NCI-H1048 (cell line): Measurements from ENCODE around the gene PCLO.
"Not testable (repeated sequence)": the region's sequence is repeated elsewhere in the genome, so short reads cannot be mapped to it uniquely, and the experiment has no call there.

ENCODE experiments used
- DNase-seq: peaks from one replicate; lab custom pipeline; 2025; lab: John Stamatoyannopoulos, UW

Gene PCLO

GRCh38 chr7:83053965-83054364, 108.7 kb downstream of the PCLO start:
- no peak for DNase-seq

GRCh38 chr7:83040484-83040883, 122.2 kb downstream of the PCLO start:
- no peak for DNase-seq

DNA sequence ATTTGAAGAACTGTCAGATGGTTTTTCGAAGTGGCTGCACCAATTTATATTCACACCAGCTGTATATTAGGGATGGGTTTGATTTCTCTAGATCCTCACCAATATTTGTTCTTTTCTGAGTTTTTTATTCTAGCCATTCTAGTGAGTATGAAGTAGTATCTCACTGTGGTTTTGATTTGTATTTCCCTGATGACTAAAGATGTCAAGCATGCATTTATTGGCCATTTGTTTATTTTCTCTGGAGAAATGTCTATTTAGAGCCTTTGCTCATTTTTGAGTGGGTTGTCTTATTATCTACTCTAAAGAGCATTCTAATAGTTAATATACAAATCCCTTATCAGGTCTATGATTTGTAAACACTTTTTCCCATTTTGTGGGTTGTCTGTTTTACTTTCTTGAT, 123.9 kb downstream of the PCLO start:
- DNase-seq, result no peak

DNA sequence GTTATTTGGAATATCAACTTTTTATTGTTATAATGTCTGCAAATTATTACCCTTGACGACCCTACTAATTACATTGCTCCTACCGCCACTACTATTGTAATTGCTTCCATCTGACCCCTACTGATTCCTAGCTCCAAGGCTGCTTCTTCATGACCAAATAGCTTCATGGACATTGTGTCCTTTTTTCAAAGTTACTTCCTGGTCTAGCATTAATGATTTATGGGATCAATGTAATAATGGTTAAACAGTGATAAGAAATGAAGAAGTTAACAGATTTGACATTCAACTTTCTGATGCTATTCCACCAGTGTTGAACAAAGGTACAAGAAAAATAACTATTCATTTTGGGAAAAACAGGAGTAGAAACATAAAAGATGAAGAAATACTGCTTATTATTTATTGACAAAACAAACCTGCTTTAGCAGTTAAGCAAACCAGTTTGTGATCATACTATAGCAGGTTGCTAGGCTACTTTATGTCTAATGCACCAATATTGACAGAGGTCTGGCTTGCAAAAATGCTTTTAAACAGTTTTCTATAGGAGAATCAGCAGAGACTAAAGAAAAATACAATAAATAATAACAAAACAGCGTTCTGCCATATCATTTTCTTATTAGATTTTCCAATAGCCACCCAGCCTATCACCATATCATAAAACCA, 125.8 kb downstream of the PCLO start:
- DNase-seq, result no peak

GRCh38 chr7:83036130-83036529, 126.6 kb downstream of the PCLO start:
- DNase-seq, result no peak

GRCh38 chr7:83032195-83032594, 130.5 kb downstream of the PCLO start:
- no peak for DNase-seq

DNA sequence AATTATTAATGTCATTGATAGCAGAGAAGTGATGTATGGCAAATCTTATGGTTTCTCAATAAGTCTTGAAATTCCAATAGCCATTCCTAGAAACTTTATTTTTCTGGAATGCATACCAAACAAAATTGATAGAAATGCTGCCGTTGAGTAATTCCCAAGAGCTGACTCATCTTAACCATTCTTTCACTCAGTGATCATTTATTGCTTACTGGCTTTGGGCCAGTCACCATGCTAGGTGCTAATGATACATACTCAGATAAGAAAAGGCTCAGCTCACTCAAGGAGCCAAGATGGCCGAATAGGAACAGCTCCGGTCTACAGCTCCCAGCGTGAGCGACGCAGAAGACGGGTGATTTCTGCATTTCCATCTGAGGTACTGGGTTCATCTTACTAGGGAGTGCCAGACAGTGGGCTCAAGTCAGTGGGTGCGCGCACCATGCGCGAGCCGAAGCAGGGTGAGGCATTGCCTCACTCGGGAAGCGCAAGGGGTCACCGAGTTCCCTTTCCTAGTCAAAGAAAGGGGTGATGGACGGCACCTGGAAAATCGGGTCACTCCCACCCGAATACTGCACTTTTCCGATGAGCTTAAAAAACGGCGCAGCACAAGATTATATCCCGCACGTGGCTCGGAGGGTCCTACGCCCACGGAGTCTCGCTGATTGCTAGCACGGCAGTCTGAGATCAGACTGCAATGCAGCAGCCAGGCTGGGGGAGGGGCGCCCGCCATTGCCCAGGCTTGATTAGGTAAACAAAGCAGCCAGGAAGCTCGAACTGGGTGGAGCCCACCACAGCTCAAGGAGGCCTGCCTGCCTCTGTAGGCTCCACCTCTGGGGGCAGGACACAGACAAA, 138.6 kb downstream of the PCLO start:
- not testable (repeated sequence) for DNase-seq

- no peak for DNase-seq
Measured at GRCh38 chr7:83021032-83021431, 141.7 kb downstream of the PCLO start.

DNA sequence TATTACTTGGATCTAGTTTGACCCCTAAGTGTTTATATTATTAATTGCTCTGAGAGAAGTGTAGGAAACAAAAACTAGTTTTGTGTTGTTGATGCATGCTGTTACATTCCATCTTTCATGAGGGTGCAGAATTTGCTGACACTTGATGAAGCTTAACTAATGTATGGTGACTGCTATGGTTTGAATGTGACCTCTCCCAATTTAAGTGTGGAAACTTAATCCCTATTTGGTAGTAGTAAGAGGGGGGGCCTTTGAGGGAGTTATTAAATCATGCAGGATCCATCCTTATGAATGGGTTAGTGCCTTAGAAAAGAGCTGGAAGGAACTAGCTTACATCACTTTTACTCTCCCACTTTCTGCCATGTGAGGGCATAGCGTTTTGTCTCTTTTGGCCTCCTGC, 142.5 kb downstream of the PCLO start:
- DNase-seq, result no peak

GRCh38 chr7:83015916-83016315, 146.8 kb downstream of the PCLO start:
- DNase-seq, result no peak

DNA sequence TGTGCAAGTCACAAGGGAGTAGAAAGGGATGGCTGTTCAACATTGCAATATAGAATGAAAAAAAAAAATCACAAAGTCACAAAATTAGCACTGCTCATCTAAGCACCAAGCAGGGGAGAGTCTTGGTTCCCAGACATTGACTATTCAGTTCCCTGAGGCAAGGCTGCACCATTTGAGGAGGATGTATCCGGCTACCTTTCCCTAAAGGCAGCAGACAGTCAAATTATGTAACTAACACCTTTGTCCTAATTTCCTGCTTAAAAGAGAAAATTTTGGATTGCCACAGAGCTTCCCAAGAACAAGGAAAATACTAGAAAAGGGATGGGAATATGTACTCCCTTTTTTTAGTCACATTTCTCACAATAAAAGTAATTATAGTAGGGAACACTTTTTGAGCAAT, 148.1 kb downstream of the PCLO start:
- DNase-seq, result no peak

DNA sequence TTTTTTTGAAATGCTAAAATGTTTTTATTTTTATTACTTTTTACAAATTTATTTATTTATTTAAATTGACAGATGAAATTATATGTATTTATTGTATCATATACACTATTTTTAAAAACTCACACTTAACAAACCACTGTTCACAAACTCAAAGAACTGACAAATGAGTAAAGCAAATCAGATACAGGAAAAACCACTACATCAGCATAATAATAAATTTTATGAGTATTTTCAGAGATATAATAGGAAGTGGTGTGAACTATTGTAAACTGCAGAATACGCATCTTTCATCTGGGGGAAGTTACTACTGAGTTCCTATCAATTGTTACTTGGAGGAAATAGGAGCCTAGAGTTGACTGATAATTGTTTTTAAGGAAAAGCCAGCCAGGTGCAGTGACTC, 150.7 kb downstream of the PCLO start:
- DNase-seq, result no peak

GRCh38 chr7:83005410-83005809, 157.3 kb downstream of the PCLO start:
- DNase-seq, result no peak

DNA sequence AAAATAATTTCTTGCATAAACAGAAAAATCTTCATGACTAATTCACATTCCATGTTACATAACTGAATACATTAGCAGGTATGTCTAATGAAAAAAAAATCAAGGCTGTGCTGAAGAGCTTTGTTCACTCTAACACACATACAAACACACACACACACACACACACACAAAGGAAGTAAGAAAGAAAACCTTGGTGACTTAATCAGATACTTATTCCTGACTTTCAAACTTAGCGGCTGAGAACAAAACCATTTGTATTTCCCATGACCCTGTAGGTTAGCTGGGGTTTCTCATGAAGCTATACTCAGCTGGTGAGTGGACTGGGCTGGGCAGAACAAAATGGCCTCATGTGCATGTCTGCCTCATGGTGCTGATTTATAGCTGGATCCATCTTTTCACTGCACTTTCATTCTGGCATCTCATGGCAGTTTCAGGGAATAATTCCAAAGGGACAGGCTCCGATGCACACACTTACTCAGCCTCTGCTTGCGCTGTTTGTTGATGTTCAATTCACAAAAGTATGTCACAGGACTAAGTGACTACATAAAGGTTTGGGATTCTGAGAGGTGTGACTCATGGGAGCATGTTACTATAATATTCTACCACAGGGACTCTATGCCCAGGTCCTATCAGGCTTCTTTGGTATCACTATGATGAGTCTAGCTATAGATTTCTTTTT, 161.2 kb downstream of the PCLO start:
- DNase-seq, result no peak

GRCh38 chr7:82998436-82998835, 164.2 kb downstream of the PCLO start:
- DNase-seq, result no peak

DNA sequence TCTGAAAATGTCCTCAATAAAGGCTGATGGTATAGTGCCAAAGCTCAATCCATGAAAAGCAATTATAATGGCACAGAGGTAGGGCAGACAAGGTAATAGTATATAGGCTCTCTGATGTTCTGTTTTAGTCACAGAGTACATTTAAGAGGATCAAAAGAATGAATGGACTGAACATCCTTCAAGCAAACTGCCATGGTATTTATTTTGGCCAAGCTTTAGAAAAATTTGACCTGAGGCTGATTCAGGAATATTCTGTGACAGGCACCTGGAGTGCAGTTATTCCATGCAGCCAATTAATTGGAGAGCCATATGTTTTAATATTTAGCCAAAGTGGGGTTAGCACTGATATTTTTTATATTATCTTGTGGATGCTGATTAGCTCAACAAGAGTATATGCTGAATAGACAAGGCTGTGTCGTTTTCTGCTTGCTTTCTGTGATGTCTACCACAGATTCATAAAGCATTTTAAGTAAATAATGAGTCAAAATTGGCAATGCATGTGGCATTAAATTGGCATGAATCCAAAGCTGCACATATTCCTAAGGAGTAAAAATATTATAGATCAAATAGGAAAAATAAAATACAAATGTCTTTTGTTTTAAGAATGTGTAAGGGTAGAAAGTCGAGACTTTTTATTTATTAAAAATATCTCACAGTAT, 177.4 kb downstream of the PCLO start:
- DNase-seq, result no peak

GRCh38 chr7:82980130-82980788, 182.4 kb downstream of the PCLO start:
- no peak for DNase-seq

DNA sequence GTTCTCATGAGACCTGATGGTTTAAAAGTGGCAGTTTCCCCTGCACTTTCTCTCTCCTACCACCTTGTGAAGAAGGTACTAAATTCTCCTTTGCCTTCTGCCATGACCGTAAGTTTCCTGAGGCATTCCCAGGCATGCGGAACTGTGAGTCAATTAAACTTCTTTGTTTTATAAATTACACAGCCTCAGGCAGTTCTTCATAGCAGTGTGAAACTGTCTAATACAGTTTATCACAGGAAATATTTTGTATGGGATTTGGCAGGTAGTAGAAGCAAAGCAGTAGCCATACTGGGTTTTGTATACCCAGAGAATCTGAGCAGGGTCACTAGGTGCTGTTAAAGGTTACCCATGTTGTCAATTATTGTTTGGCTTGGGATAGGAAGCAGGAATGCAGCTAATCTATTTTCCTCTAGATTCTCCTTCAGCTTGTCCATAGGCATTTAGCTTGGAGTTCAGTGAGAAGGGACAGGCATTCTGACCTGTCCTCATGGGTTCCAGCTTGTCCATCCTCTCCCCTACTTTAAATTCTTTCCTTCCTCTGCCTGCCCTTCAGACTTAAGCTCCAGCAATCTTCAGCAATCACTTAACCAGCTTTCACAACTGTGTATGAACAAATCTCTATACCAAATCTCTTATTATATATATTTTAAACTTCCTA, 186.7 kb downstream of the PCLO start:
- DNase-seq, result no peak

DNA sequence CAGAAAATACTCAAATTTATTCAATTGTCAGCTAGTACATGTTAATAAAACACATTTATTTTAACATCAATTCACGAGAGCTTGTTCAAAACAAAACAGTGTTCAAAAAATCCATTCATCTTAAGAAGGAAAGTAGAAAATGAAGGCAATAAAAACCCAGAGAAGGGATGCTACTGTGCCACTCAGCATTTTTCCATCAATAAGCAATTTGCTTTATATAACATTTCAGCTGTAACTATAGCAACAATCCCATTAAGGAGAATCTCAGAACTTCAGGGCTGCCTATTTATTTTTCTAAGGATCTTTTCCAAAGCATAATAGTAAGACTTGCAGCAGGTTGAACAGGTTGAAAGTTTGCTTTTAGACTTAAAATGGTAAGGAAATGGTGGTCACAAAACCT, 190.5 kb downstream of the PCLO start:
- no peak for DNase-seq

DNA sequence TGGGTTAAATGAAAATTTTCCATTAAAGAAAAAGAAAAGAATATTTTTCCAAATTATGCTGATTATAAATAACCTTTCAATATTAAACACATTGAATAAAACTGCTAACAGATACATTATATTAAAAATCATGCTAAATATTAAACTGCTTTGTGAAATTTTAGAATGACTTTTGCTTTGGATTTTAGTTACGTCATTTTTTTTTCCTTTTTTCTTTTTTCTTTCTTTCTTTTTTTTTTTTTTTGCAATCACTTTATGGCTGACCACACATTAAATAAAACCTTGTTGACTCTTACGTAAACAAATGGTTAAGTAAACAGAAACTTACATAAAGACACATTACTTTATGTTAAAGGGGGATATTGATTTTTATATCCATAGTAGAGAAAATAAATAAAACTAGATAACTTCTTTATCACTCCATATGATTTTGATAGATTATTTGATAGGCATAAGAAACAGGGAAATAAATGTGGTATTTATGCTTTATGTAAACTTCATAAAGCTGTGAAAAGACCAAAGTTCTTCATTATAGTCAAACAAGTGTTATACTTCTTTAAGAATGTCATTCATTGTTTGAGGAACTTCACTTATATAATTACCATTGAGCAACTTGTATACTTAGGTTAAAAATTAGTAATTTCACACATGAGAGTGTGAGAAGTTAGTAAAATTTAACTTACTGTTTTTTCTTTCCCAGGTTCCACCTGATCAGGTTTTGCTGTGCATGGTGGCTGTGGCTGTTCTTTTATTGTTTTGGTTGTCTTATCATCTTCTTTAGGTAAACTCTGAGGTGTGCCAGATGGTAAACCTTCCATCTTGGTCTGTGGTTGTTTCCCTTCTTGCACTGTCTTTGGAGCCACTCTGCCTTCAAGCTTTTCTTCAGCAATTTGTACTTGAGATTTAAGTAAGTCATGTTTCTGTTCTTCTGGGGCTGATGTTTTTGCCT, 197.3 kb downstream of the PCLO start:
- no peak for DNase-seq
